Measurements from ENCODE around the gene MPDU1.

- TF ChIP-seq RAD21 (IDR thresholded peaks at IDR 0.05; ENCODE audit: low read depth): no peak
- no peak for TF ChIP-seq USF1 (IDR thresholded peaks at IDR 0.05)
- TF ChIP-seq EP300 (IDR thresholded peaks at IDR 0.05; ENCODE audit: borderline replicate concordance): no peak
- TF ChIP-seq TAF1 (IDR thresholded peaks at IDR 0.05; ENCODE audit: low read depth): no peak
- TF ChIP-seq FOXM1 (IDR thresholded peaks at IDR 0.05; ENCODE audit: borderline replicate concordance, low read depth): no peak
- no peak for TF ChIP-seq MAX (IDR thresholded peaks at IDR 0.05)
- TF ChIP-seq EGR1 (IDR thresholded peaks at IDR 0.05): no peak
- TF ChIP-seq ZBTB7A (IDR thresholded peaks at IDR 0.05; ENCODE audit: low read depth): no peak
- TF ChIP-seq YY1 (IDR thresholded peaks at IDR 0.05; ENCODE audit: low read depth): no peak
Measured at GRCh38 chr17:7569571-7569970, 14.1 kb upstream of the MPDU1 start.
